Left lung (tissue), 10 donors: Measurements from ENCODE around the gene FAM234B. TPM values are rescaled to one million over a fixed set of nuclear protein-coding genes. Genes with fewer than 3 reads are reported as not detected.

ENCODE experiments used
- ATAC-seq: fragments of 200-7000 bp; cut with Tn5 transposase; one replicate; pipeline ENCODE4 v1.9.1; 2020; ENCODE audit warnings: moderate library complexity
- DNase-seq, 4 donors: peaks; one replicate each; pipeline ENCODE4 v3.0.0-alpha.2; 2013 to 2020
- H3K27ac ChIP-seq, 2 donors: fragments of 200-600 bp; sonication (generic) in 1 of 2; one replicate each; pipeline versions ENCODE4 v1.5.0 to v1.8.0; 2020 to 2021
- H3K27me3 ChIP-seq, 2 donors: fragments of 200-600 bp; sonication (generic) in 1 of 2; one replicate each; pipeline versions ENCODE4 v1.5.0 to v1.8.0; 2020 to 2021
- H3K36me3 ChIP-seq, 2 donors: fragments of 200-600 bp; sonication (generic) in 1 of 2; one replicate each; pipeline versions ENCODE4 v1.5.0 to v1.8.0; 2020 to 2021
- H3K4me1 ChIP-seq, 2 donors: fragments of 200-600 bp; one replicate each; pipeline ENCODE4 v1.8.0; 2021
- H3K4me3 ChIP-seq, 2 donors: fragments of 200-600 bp; sonication (generic) in 1 of 2; one replicate each; pipeline versions ENCODE4 v1.5.0 to v1.8.0; 2020 to 2021; ENCODE audit warnings: mild to moderate bottlenecking in 1 of 2
- H3K9me3 ChIP-seq, 2 donors: fragments of 200-600 bp; sonication (generic) in 1 of 2; one replicate each; pipeline versions ENCODE4 v1.5.0 to v1.8.0; 2020 to 2021
- CTCF ChIP-seq, 2 donors: fragments of 200-600 bp; sonication (generic) in 1 of 2; IDR thresholded peaks; one replicate each; pipeline versions ENCODE4 v1.5.0 to v1.8.0; 2021; ENCODE audit warnings: antibody characterized with exemption in 2 of 2
- intact Hi-C, 2 donors: fragments of 100-400 bp; cut with DNase I; formaldehyde crosslinking; loops; one replicate each; pipeline versions ENCODE4 v1.11.2 to v1.14.2; 2022
- polyA plus RNA-seq, 6 donors: library from polyadenylated mRNA; unstranded; fragments of 120-200 nt; gene quantifications; one replicate each; pipeline ENCODE4 v1.2.1, GENCODE V29; 2013; ENCODE audit not compliant: insufficient read length in 6 of 6
- total RNA-seq, 2 donors: library from RNA; stranded (reverse); fragmentation: NEBNext Ultra II Directional; extraction: Animal tissue kit (Norgen Biotek cat#: 25700); gene quantifications; one replicate each; pipeline ENCODE4 v1.2.1, GENCODE V29; 2021
- donor health status: DM: no; HTN: yes; CAD: no.
- donor health status: DM: no; HTN: no; CAD: no.

FAM234B gene
- total and polyA plus RNA-seq, 8 donors = 7.3 to 11.0 (median 8.9) TPM

- no peaks in the 10 kb centered on the region for H3K27me3 ChIP-seq
- no peak overlapping the region for H3K4me3 ChIP-seq
- TF ChIP-seq CTCF (IDR thresholded peaks at IDR 0.05) = no peak
- DNase-seq (no peak), ATAC-seq (no peak)
- peaks cover 0 to 8% of the 10 kb centered on the region in 2 donors for H3K4me1 ChIP-seq
- intact Hi-C loops = no loop called here
- H3K27ac ChIP-seq = no peak overlapping the region
- H3K9me3 ChIP-seq = no peaks in the 10 kb centered on the region
- H3K36me3 ChIP-seq = no peaks in the 10 kb centered on the region
These were observed 80.7 kb downstream of the FAM234B start for GRCh38 chr12:13124656-13125505.

- no peaks in the 10 kb centered on the region for H3K9me3 ChIP-seq
- no peaks in the 10 kb centered on the region for H3K27me3 ChIP-seq
- no peak for TF ChIP-seq CTCF (IDR thresholded peaks at IDR 0.05)
- DNase-seq (no peak), ATAC-seq (no peak)
- H3K4me3 ChIP-seq = no peak overlapping the region
- H3K4me1 ChIP-seq = peaks cover 0 to 8% of the 10 kb centered on the region in 2 donors
- no peaks in the 10 kb centered on the region for H3K36me3 ChIP-seq
- no peak overlapping the region for H3K27ac ChIP-seq
- intact Hi-C loops = no loop called here
These were observed 81.8 kb downstream of the FAM234B start for GRCh38 chr12:13125996-13126395.

- intact Hi-C loops = no loop called here
- H3K36me3 ChIP-seq = no peaks in the 10 kb centered on the region
- H3K27ac ChIP-seq = no peak overlapping the region
- ATAC-seq (no peak), DNase-seq (no peak)
- H3K4me1 ChIP-seq = peaks cover 0 to 8% of the 10 kb centered on the region in 2 donors
- no peaks in the 10 kb centered on the region for H3K27me3 ChIP-seq
- TF ChIP-seq CTCF (IDR thresholded peaks at IDR 0.05) = no peak
- H3K4me3 ChIP-seq = no peak overlapping the region
- H3K9me3 ChIP-seq = no peaks in the 10 kb centered on the region
These were observed 82.3 kb downstream of the FAM234B start for GRCh38 chr12:13126494-13126893.

- H3K9me3 ChIP-seq = no peaks in the 10 kb centered on the region
- DNase-seq (no peak), ATAC-seq (peak; percentile 63)
- no peak overlapping the region for H3K27ac ChIP-seq
- no peak for TF ChIP-seq CTCF (IDR thresholded peaks at IDR 0.05)
- intact Hi-C loops = no loop called here
- no peak overlapping the region for H3K4me3 ChIP-seq
- no peaks in the 10 kb centered on the region for H3K36me3 ChIP-seq
- H3K27me3 ChIP-seq = no peaks in the 10 kb centered on the region
- peaks cover 0 to 8% of the 10 kb centered on the region in 2 donors for H3K4me1 ChIP-seq
These were observed 83.3 kb downstream of the FAM234B start for GRCh38 chr12:13127444-13127843.

- no peak for ATAC-seq
- no peaks in the 10 kb centered on the region for H3K9me3 ChIP-seq
- H3K27me3 ChIP-seq = no peaks in the 10 kb centered on the region
- no peak overlapping the region for H3K27ac ChIP-seq
- no peaks in the 10 kb centered on the region for H3K36me3 ChIP-seq
- TF ChIP-seq CTCF (IDR thresholded peaks at IDR 0.05) = no peak
- DNase-seq = no peak
- no peak overlapping the region for H3K4me3 ChIP-seq
- intact Hi-C loops = no loop called here
- H3K4me1 ChIP-seq = peaks cover 0 to 8% of the 10 kb centered on the region in 2 donors
These were observed 84.2 kb downstream of the FAM234B start for GRCh38 chr12:13128291-13128965.
